ENCODE results near the gene PIN4.

DNA sequence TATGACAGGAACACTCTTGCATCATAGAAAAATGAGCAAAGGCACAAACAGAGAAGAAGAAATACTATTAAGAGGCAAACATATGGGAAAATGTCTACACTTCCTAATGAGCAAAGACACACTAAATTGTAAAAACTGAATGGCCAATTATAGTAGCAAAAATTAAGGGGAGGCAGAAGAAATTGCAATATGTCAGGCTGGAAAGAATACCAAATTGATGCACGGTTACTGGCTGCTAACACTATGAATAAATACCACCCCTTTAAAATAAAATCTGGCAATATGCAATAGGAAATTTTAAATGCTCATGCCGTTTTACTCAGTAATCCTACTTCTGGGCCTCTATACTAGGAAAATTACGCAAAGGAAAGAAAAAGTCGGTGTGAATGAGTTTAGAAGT is 16.0 kb upstream of the PIN4 start:
- TF ChIP-seq, protein P1, sequence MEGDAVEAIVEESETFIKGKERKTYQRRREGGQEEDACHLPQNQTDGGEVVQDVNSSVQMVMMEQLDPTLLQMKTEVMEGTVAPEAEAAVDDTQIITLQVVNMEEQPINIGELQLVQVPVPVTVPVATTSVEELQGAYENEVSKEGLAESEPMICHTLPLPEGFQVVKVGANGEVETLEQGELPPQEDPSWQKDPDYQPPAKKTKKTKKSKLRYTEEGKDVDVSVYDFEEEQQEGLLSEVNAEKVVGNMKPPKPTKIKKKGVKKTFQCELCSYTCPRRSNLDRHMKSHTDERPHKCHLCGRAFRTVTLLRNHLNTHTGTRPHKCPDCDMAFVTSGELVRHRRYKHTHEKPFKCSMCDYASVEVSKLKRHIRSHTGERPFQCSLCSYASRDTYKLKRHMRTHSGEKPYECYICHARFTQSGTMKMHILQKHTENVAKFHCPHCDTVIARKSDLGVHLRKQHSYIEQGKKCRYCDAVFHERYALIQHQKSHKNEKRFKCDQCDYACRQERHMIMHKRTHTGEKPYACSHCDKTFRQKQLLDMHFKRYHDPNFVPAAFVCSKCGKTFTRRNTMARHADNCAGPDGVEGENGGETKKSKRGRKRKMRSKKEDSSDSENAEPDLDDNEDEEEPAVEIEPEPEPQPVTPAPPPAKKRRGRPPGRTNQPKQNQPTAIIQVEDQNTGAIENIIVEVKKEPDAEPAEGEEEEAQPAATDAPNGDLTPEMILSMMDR (IDR thresholded peaks at IDR 0.05; ENCODE audit: extremely low read depth in 1 of 2, insufficient read depth in 1 of 2, low read depth in 1 of 2, low read length in 2 of 2): no peak
- TF ChIP-seq EZH2 (IDR thresholded peaks at IDR 0.05; ENCODE audit: borderline replicate concordance, low read depth, low read length, severe bottlenecking): no peak
- no peak for TF ChIP-seq POLR2A (IDR thresholded peaks at IDR 0.05; ENCODE audit: low read depth, low read length)
- TF ChIP-seq FOS (IDR thresholded peaks at IDR 0.05; ENCODE audit: borderline replicate concordance, insufficient read depth, low read length): no peak
- no peak for TF ChIP-seq POLR2AphosphoS5 (IDR thresholded peaks at IDR 0.05; ENCODE audit: insufficient read depth, low read depth, low read length)

All from endothelial cell of umbilical vein (primary cell).